Daoy (cell line): ENCODE data around the gene BCL2L1. TPM values are rescaled to one million over a fixed set of nuclear protein-coding genes. Genes with fewer than 3 reads are reported as not detected.
"Not testable (repeated sequence)": the region's sequence is repeated elsewhere in the genome, so short reads cannot be mapped to it uniquely, and the experiment has no call there.

Source experiments
- DNase-seq: peaks from one replicate; pipeline ENCODE4 v3.0.0-alpha.2; 2015; ENCODE audit warnings: low read depth
- total RNA-seq: library from RNA; depleted of rRNA; stranded (reverse); fragments of >200 nt; shearing (Covaris generic); gene quantifications from 2 replicates; pipeline ENCODE4 v1.2.3, GENCODE V29; 2014; rRNA removed

Gene BCL2L1
- 49.1 and 55.1 TPM in 2 replicates for total RNA-seq

GRCh38 chr20:31722257-31723068, at the start of gene BCL2L1:
BCL2L1 (minus strand) TSS chr20:31722868; CDS start chr20:31722218, 650 bp downstream.
- DNase-seq, result peak; percentile 84

DNA sequence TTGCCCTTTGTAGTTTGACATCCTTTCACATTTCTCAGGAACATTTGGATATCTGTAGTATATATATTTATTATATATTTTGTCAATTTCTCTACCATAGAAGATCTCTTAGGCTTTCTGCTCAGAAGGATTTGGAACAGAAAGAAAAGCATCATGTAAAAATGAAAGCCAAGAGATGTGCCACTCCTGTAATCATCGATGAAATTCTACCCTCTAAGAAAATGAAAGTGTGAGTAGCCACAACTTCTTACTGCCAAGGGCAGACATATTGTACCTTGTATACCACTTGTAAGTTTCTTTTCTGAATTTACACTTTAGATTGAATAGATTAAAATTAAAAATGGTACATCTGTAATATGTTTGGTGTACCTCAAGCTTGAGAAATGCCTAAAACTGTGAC, 47.6 kb upstream of the BCL2L1 start:
- DNase-seq, result no peak

DNA sequence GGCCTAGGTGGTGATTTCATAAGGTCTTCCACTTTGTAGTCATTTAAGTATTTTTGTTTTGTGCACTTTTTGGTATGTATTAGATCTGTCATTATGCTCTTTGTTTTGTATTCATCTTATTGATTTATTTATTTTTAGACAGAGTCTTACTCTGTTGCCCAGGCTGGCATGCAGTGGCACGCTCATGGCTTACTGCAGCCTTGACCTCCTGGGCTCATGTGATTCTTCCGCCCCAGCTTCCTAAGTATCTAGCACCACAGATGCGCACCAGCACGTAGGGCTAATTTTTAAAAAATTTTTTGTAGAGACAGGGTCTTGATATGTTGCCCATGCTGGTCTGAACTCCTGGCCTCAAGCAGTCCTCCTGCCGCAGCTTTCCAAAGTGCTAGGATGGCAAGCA, 47.0 kb upstream of the BCL2L1 start:
- no peak for DNase-seq

DNA sequence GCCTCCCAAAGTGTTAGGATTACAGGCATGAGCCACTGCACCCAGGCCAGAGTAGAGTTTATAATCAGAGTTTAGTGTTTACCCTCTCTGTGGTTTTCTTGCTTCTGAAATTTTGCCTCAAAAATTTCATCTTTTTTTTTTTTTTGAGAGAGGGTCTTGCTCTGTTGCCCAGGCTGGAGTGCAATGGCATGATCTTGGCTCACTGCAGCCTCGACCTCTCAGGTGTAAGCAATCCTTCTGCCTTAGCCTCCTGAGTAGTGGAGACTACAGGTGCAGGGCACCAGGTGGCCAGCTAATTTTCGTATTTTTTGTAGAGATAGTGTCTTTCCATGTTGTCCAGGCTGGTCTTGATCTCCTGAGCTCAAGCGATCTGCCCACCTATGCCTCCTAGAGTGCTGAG, 45.1 kb upstream of the BCL2L1 start:
- DNase-seq, result no peak

DNA sequence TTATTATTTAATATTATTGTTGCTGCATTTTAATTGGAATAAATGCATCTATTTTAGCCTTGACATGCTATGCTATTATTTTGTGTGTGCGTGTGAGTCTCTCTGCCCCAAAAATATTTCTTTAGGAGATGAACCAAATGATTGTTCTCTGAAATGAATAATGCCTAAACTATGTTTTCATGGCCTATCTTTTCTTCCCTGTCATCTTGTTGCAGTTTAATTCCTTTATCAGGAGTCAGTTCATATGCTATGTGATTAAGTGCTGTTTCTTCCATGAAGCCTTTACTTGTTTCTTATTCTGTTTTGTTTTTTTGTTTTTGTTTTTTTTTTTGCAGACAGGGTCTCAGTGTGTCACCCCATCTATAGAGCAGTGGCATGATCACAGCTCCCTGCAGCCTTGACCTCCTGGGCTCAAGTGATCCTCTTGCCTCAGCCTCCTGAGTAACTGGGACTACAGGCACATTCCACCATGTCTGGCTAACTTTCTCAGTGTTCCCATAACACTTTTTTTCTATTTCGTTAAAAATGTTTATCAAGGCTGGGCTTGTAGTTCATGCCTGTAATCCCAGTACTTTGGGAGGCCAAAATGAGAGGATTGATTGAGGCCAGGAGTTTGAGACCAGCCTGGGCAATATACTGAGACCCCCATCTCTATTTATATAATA, 42.1 kb upstream of the BCL2L1 start:
- DNase-seq, result no peak

DNA sequence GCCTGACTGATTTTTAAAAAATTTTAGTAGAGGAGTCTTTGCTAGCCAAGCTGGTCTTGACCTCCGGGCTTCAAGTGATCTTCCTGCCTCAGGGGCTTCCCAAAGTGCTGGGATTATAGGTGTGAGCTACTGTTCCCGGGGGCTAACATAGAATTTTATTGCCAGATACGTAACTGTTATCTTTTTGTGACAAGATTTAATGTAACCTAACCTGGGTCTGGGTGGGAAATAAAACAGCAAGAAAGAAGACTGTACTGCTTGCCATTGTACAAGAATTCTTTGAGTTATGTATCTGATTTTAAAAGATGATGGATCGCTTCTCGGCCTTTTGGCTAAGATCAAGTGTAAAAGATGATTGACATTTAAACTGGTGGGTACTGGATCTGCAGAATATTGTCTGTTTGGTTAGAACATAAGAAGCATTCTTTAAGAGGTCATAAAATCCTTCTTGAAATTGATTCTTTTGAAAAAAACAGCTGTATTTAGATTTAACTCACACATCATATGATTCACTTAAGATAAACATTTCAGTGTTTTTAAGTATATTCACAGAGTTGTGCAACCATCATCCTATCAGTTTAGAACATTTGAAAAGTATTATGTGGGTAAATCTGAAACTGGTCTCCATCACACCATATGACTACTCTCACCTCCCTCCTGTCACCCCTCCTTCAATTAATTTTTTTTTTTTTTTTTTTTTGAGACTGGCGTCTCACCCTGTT, 38.0 kb upstream of the BCL2L1 start:
- no peak for DNase-seq

DNA sequence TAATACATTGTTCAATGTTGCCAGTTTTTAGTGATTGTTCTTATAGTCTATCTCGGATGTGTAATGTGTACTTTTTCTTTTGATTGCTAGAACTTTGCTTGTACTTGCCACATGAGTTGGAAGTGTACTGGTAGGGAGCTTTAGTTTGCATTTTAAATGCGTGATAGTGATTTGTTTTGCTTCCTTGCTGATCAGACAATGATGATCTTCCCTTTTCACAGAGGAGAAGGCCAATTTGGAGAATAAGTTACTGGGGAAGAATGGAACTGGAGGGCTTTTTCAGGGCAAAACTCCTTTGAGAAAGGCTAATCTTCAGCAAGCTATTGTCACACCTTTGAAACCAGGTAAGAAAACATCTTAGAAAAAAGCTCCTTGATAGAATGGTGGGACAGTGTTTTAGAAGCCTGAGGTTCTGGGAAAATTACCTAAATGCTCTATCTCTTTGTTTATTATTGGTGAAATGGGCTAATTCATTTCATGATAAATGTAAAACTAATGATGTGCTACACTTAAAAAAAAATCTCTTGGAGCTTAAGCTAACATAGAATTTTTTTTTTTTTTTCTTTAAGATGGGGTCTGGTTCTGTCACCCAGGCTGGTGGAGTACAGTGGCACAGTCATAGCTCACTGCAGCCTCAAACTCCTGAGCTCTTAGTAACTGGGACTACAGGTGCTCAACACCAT, 37.3 kb upstream of the BCL2L1 start:
- no peak for DNase-seq

- no peak for DNase-seq
These were observed 36.3 kb upstream of the BCL2L1 start for GRCh38 chr20:31758991-31759390.

GRCh38 chr20:31758521-31758920, 35.9 kb upstream of the BCL2L1 start:
- DNase-seq, result no peak

DNA sequence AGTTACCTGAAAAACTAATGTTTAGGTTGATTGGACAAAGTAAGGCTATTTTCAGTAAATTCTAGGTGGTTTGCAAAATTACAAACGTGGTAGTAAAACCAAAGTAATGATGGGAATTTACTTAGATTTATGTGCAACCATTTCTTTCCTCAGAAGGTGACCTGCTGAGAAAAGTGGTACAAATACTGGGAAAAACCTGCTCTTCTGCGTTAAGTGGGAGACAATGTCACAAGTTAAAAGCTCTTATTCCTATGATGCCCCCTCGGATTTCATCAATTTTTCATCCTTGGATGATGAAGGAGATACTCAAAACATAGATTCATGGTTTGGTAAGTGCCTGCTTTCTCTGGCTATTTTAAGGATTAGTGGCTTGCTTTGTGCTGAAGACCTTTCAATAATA, 34.6 kb upstream of the BCL2L1 start:
- no peak for DNase-seq

DNA sequence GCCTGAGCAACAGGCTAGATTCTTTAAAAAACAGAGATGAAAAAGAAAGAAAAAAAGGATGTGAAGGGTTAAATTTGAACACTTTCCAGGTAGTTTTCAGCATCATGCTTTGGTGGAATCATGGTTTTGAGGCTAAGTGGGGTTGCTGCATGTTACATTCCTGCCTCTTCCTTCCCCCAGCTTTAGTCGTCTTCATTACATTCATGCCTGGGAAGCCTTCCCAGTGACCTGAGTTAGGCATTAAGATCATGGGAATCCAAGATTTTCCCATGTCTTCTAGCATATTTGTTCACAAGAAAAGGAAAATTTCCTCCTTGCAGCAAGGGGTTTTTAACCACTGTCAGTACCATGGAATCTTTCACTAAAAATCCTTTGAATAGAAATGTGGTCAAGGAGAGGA, 28.5 kb upstream of the BCL2L1 start:
- DNase-seq, result no peak

DNA sequence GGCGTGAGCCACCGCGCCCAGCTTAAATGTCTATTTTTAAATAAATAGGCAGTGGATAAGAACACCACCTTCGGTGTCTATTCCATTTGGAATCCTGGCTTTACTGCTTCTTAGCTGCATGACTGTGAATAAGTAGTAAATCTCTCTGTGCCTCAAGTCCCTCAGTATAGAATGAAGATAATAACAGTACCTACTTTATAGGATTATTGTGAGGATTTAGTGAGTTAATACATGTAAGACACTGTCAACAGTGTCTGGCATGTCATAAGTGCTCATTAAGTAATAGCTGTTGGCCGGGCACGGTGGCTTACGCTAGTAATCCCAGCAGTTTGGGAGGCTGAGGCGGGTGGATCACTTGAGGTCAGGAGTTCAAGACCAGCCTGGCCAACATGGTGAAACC, 26.6 kb upstream of the BCL2L1 start:
- DNase-seq, result no peak

GRCh38 chr20:31747640-31748039, 25.0 kb upstream of the BCL2L1 start:
- DNase-seq, result no peak

DNA sequence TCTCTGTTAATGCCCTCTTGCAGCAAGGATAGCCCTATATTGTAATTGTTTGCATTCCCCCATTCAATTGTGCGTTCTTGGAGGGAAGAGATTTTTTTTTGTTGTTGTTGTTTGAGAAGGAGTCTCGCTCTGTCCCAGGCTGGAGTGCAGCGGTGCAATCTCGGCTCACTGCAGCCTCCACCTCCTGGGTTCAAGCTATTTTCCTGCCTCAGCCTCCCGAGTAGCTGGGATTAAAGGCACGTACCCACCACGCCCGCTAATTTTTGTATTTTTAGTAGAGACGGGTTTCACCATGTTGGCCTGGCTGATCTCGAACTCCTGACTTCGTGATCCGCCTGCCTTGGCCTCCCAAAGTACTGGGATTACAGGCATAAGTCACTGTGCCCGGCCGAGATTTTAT, 24.4 kb upstream of the BCL2L1 start:
- not testable (repeated sequence) for DNase-seq

- no peak for DNase-seq
These were observed 23.6 kb upstream of the BCL2L1 start for GRCh38 chr20:31746068-31746878.

DNA sequence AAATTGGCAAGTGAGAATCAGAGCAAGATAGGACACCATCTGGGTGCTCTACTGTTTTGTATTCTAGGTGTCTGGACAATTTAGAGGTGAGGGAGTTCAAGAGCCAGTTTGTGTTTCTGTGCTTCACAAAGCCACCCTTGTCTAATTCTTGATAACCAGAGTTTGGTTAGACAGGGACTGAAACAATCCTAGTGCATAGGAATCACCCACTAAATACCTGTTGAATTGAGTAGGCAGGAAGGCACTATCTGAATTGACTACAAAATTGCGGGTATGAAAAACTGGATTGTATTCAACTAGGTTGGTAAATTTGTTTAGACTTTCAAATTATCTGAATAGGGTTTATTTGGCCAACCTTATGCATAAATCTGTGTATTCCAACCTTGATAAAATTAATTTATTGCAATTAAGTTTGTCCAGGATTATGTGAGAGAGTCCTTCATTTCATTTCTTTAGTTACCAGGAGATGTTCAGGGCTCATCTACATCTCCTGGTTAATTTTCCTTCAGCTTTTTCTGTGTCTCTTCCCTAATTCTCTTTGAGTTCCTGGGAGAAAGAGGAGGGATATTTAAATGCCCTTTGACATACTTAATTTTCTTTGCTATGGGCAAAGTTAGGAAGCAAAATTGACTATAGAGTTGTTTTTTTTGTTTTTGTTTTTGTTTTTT, 18.1 kb upstream of the BCL2L1 start:
- DNase-seq, result no peak

- peak; percentile 55 for DNase-seq
These were observed 17.5 kb upstream of the BCL2L1 start for GRCh38 chr20:31740208-31740607.

- no peak for DNase-seq
These were observed 16.9 kb upstream of the BCL2L1 start for GRCh38 chr20:31739550-31739977.

GRCh38 chr20:31738729-31739549, 16.3 kb upstream of the BCL2L1 start, which contains the start of gene TPX2:
TPX2 (plus strand) TSS chr20:31739290; CDS start chr20:31757477, 18,187 bp downstream.
- peak; percentile 98 for DNase-seq

GRCh38 chr20:31731321-31731717, 8.7 kb upstream of the BCL2L1 start:
- no peak for DNase-seq
